HG03469 (cell line): ENCODE results near the gene GNAO1.

Source experiments
- ATAC-seq: cut with Tn5 transposase; IDR thresholded peaks from one replicate; pipeline ENCODE4 v1.9.1; 2021; ENCODE audit warnings: mild to moderate bottlenecking, moderate library complexity, moderate number of reproducible peaks; ENCODE audit not compliant: unreplicated experiment

Gene GNAO1

GRCh38 chr16:56282451-56282850, 91.2 kb downstream of the GNAO1 start:
- ATAC-seq: no peak

GRCh38 chr16:56284521-56284920, 93.2 kb downstream of the GNAO1 start:
- no peak for ATAC-seq

GRCh38 chr16:56286809-56287208, 95.5 kb downstream of the GNAO1 start:
- no peak for ATAC-seq

GRCh38 chr16:56288019-56288418, 96.7 kb downstream of the GNAO1 start:
- no peak for ATAC-seq

- no peak for ATAC-seq
Observed at GRCh38 chr16:56289416-56289815, 98.1 kb downstream of the GNAO1 start.

GRCh38 chr16:56289862-56290261, 98.6 kb downstream of the GNAO1 start:
- ATAC-seq: no peak

GRCh38 chr16:56294014-56294413, 102.7 kb downstream of the GNAO1 start:
- ATAC-seq: no peak

- no peak for ATAC-seq
Observed at GRCh38 chr16:56294579-56294978, 103.3 kb downstream of the GNAO1 start.

GRCh38 chr16:56295059-56295665, 103.9 kb downstream of the GNAO1 start:
- ATAC-seq: no peak

- ATAC-seq: no peak
Observed at GRCh38 chr16:56295739-56296527, 104.6 kb downstream of the GNAO1 start.

- no peak for ATAC-seq
Observed at GRCh38 chr16:56297684-56298083, 106.4 kb downstream of the GNAO1 start.

- no peak for ATAC-seq
Observed at GRCh38 chr16:56298116-56298515, 106.8 kb downstream of the GNAO1 start.

GRCh38 chr16:56298948-56299596, 107.8 kb downstream of the GNAO1 start:
- no peak for ATAC-seq

GRCh38 chr16:56300242-56300623, 108.9 kb downstream of the GNAO1 start:
- ATAC-seq: no peak

GRCh38 chr16:56300891-56301850, 109.9 kb downstream of the GNAO1 start:
- ATAC-seq: no peak

GRCh38 chr16:56302506-56302905, 111.2 kb downstream of the GNAO1 start:
- ATAC-seq: no peak

GRCh38 chr16:56303066-56303715, 111.9 kb downstream of the GNAO1 start:
- no peak for ATAC-seq

- ATAC-seq: no peak
Observed at GRCh38 chr16:56303880-56304279, 112.6 kb downstream of the GNAO1 start.

GRCh38 chr16:56305956-56306565, 114.8 kb downstream of the GNAO1 start:
- ATAC-seq: no peak
